ENCODE data around the gene SESN1.
"Not testable (repeated sequence)": the region's sequence is repeated elsewhere in the genome, so short reads cannot be mapped to it uniquely, and the experiment has no call there.

The SESN1 gene

DNA sequence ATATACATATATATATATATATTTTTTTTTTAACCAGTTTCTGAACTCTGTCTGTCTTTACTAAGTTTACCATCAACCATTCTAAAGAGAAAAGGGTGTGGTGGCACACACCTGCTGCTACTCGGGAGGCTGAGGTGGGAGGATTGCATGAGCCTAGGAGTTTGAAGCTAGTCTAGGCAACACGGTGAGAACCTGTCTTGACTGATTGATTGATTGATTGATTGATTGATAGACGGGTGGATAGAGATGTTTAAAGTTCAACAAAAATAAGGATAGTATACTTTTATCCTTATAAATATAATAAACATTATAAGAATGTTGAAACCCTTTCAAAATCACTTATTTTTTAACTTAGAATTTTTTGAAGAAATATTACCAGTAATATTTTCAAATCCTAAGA is 30.9 kb upstream of the SESN1 start:
- H3K9me3 ChIP-seq (ENCODE audit: insufficient read depth, low read length): no peaks in the 10 kb centered on the region
- DNase-seq (ENCODE audit: low read depth, low spot score): no peak
- H3K4me3 ChIP-seq (ENCODE audit: insufficient read length, low read depth): no peak overlapping the region
- peaks cover 3% of the 10 kb centered on the region for H3K36me3 ChIP-seq (ENCODE audit: insufficient read depth, insufficient read length, low read length)
- TF ChIP-seq SUZ12 (IDR thresholded peaks at IDR 0.05; ENCODE audit: extremely low read depth, insufficient read depth, insufficient read length) (no peak), YY1 (IDR thresholded peaks at IDR 0.05; ENCODE audit: insufficient read depth, insufficient read length) (no peak), ZNF274 (IDR thresholded peaks at IDR 0.05; ENCODE audit: low read depth, low read length) (no peak)
- H3K9ac ChIP-seq (ENCODE audit: insufficient read length, low read depth): no peak overlapping the region
- no peaks in the 10 kb centered on the region for H3K4me1 ChIP-seq (ENCODE audit: insufficient read depth, insufficient read length)
- H3K27me3 ChIP-seq (ENCODE audit: insufficient read depth, insufficient read length): no peaks in the 10 kb centered on the region

GRCh38 chr6:109124219-109124618 is 29.6 kb upstream of the SESN1 start:
- Histone ChIP-seq H3K27me3 (ENCODE audit: insufficient read depth, insufficient read length) (no peaks in the 10 kb centered on the region), H3K9me3 (ENCODE audit: insufficient read depth, low read length) (no peaks in the 10 kb centered on the region), H3K4me3 (ENCODE audit: insufficient read length, low read depth) (no peak overlapping the region), H3K9ac (ENCODE audit: insufficient read length, low read depth) (no peak overlapping the region), H3K4me1 (ENCODE audit: insufficient read depth, insufficient read length) (no peaks in the 10 kb centered on the region), H3K36me3 (ENCODE audit: insufficient read depth, insufficient read length, low read length) (peaks cover under 1% of the 10 kb centered on the region)
- no peak for TF ChIP-seq ZNF274 (IDR thresholded peaks at IDR 0.05; ENCODE audit: low read depth, low read length)
- TF ChIP-seq SUZ12 (IDR thresholded peaks at IDR 0.05; ENCODE audit: extremely low read depth, insufficient read depth, insufficient read length): no peak
- TF ChIP-seq YY1 (IDR thresholded peaks at IDR 0.05; ENCODE audit: insufficient read depth, insufficient read length): no peak
- no peak for DNase-seq (ENCODE audit: low read depth, low spot score)

DNA sequence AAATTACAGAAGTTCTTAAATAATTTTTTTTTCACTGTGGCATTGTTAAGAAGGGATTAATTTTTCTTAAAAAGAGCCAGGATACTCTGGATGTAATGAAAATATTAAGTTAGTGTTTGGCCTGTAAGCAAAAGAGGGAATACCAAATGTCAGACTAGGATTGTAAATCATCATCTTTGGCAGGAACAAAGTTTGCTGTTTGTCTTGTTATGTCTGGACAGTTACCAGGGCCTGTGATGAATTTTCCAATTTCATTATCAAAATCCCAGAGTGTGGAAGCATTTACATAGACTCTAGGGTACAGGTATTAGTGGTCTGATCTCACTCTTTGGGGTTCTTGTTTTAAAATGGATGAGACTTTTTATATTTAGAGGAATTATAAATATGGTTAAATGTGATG is 26.8 kb upstream of the SESN1 start:
- Histone ChIP-seq H3K4me3 (ENCODE audit: insufficient read length, low read depth) (no peak overlapping the region), H3K4me1 (ENCODE audit: insufficient read depth, insufficient read length) (no peaks in the 10 kb centered on the region), H3K9me3 (ENCODE audit: insufficient read depth, low read length) (no peaks in the 10 kb centered on the region), H3K9ac (ENCODE audit: insufficient read length, low read depth) (no peak overlapping the region), H3K36me3 (ENCODE audit: insufficient read depth, insufficient read length, low read length) (no peaks in the 10 kb centered on the region), H3K27me3 (ENCODE audit: insufficient read depth, insufficient read length) (no peaks in the 10 kb centered on the region)
- TF ChIP-seq SUZ12 (IDR thresholded peaks at IDR 0.05; ENCODE audit: extremely low read depth, insufficient read depth, insufficient read length) (no peak), ZNF274 (IDR thresholded peaks at IDR 0.05; ENCODE audit: low read depth, low read length) (no peak), YY1 (IDR thresholded peaks at IDR 0.05; ENCODE audit: insufficient read depth, insufficient read length) (no peak)
- no peak for DNase-seq (ENCODE audit: low read depth, low spot score)

GRCh38 chr6:109118871-109119354 is 24.3 kb upstream of the SESN1 start:
- H3K4me3 ChIP-seq (ENCODE audit: insufficient read length, low read depth): no peak overlapping the region
- no peak for DNase-seq (ENCODE audit: low read depth, low spot score)
- H3K27me3 ChIP-seq (ENCODE audit: insufficient read depth, insufficient read length): no peaks in the 10 kb centered on the region
- no peaks in the 10 kb centered on the region for H3K36me3 ChIP-seq (ENCODE audit: insufficient read depth, insufficient read length, low read length)
- TF ChIP-seq SUZ12 (IDR thresholded peaks at IDR 0.05; ENCODE audit: extremely low read depth, insufficient read depth, insufficient read length) (no peak), ZNF274 (IDR thresholded peaks at IDR 0.05; ENCODE audit: low read depth, low read length) (no peak), YY1 (IDR thresholded peaks at IDR 0.05; ENCODE audit: insufficient read depth, insufficient read length) (no peak)
- H3K9me3 ChIP-seq (ENCODE audit: insufficient read depth, low read length): no peaks in the 10 kb centered on the region
- H3K4me1 ChIP-seq (ENCODE audit: insufficient read depth, insufficient read length): no peaks in the 10 kb centered on the region
- H3K9ac ChIP-seq (ENCODE audit: insufficient read length, low read depth): no peak overlapping the region

DNA sequence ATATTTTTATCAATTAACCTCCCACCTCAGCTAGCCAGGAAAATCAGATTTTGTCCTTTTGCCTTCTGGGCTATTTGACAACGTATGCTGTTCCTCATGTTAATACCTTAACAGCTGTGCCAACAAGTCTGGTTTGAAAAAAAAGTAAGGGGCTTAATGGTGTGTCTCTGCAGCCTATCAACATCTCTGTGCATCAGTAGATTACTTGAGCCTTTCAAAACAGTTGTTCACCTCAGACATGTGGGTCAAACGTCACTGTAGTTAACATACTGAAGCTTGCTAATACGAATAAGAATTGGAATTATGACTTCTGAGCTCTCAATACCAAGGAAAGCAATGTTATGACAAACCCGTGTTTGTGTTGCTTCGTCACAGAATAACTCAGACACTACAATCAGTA is 23.7 kb upstream of the SESN1 start:
- Histone ChIP-seq H3K27me3 (ENCODE audit: insufficient read depth, insufficient read length) (no peaks in the 10 kb centered on the region), H3K4me1 (ENCODE audit: insufficient read depth, insufficient read length) (no peaks in the 10 kb centered on the region), H3K4me3 (ENCODE audit: insufficient read length, low read depth) (no peak overlapping the region), H3K9me3 (ENCODE audit: insufficient read depth, low read length) (no peaks in the 10 kb centered on the region), H3K9ac (ENCODE audit: insufficient read length, low read depth) (no peak overlapping the region), H3K36me3 (ENCODE audit: insufficient read depth, insufficient read length, low read length) (no peaks in the 10 kb centered on the region)
- no peak for TF ChIP-seq ZNF274 (IDR thresholded peaks at IDR 0.05; ENCODE audit: low read depth, low read length)
- TF ChIP-seq SUZ12 (IDR thresholded peaks at IDR 0.05; ENCODE audit: extremely low read depth, insufficient read depth, insufficient read length): no peak
- no peak for TF ChIP-seq YY1 (IDR thresholded peaks at IDR 0.05; ENCODE audit: insufficient read depth, insufficient read length)
- DNase-seq (ENCODE audit: low read depth, low spot score): no peak

- H3K4me3 ChIP-seq (ENCODE audit: insufficient read length, low read depth): no peak overlapping the region
- no peaks in the 10 kb centered on the region for H3K36me3 ChIP-seq (ENCODE audit: insufficient read depth, insufficient read length, low read length)
- DNase-seq (ENCODE audit: low read depth, low spot score): no peak
- no peaks in the 10 kb centered on the region for H3K27me3 ChIP-seq (ENCODE audit: insufficient read depth, insufficient read length)
- no peak for TF ChIP-seq YY1 (IDR thresholded peaks at IDR 0.05; ENCODE audit: insufficient read depth, insufficient read length)
- no peak for TF ChIP-seq ZNF274 (IDR thresholded peaks at IDR 0.05; ENCODE audit: low read depth, low read length)
- no peak for TF ChIP-seq SUZ12 (IDR thresholded peaks at IDR 0.05; ENCODE audit: extremely low read depth, insufficient read depth, insufficient read length)
- H3K4me1 ChIP-seq (ENCODE audit: insufficient read depth, insufficient read length): no peaks in the 10 kb centered on the region
- H3K9me3 ChIP-seq (ENCODE audit: insufficient read depth, low read length): no peaks in the 10 kb centered on the region
- no peak overlapping the region for H3K9ac ChIP-seq (ENCODE audit: insufficient read length, low read depth)
These were observed 22.8 kb upstream of the SESN1 start for GRCh38 chr6:109117346-109118035.

- H3K4me3 ChIP-seq (ENCODE audit: insufficient read length, low read depth): not testable (repeated sequence)
These were observed 18.0 kb upstream of the SESN1 start for GRCh38 chr6:109112663-109113062.

GRCh38 chr6:109109663-109110062 is 15.0 kb upstream of the SESN1 start:
- H3K9me3 ChIP-seq (ENCODE audit: insufficient read depth, low read length); H3K9ac ChIP-seq (ENCODE audit: insufficient read length, low read depth); H3K36me3 ChIP-seq (ENCODE audit: insufficient read depth, insufficient read length, low read length); DNase-seq (ENCODE audit: low read depth, low spot score); H3K4me1 ChIP-seq (ENCODE audit: insufficient read depth, insufficient read length); H3K4me3 ChIP-seq (ENCODE audit: insufficient read length, low read depth); H3K27me3 ChIP-seq (ENCODE audit: insufficient read depth, insufficient read length): not testable (repeated sequence)

More at GRCh38 chr6:109112663-109113062, 18.0 kb upstream of the SESN1 start:
- H3K4me1 ChIP-seq (ENCODE audit: insufficient read depth, insufficient read length); H3K9ac ChIP-seq (ENCODE audit: insufficient read length, low read depth); H3K36me3 ChIP-seq (ENCODE audit: insufficient read depth, insufficient read length, low read length); DNase-seq (ENCODE audit: low read depth, low spot score); H3K9me3 ChIP-seq (ENCODE audit: insufficient read depth, low read length); H3K27me3 ChIP-seq (ENCODE audit: insufficient read depth, insufficient read length): not testable (repeated sequence)
